KOPT-K1 (cell line): ENCODE measurements around the gene ADAMTS16.

Source experiments
- H3K27ac ChIP-seq: fragments of 200-600 bp; sonication (generic); 2 replicates; pipeline ENCODE4 v1.5.1; 2016; ENCODE audit warnings: antibody characterized with exemption, mild to moderate bottlenecking, low read depth, low read length; ENCODE audit not compliant: poor library complexity, severe bottlenecking
- H3K36me3 ChIP-seq: fragments of 200-600 bp; sonication (generic); 2 replicates; pipeline ENCODE4 v1.5.1; 2017; ENCODE audit warnings: antibody characterized with exemption, mild to moderate bottlenecking, low read length, moderate library complexity; ENCODE audit not compliant: insufficient read depth
- H3K9me3 ChIP-seq: fragments of 200-600 bp; sonication (generic); 2 replicates; pipeline ENCODE4 v1.5.1; 2017; ENCODE audit warnings: antibody characterized with exemption, low read length, mild to moderate bottlenecking; ENCODE audit not compliant: insufficient read depth, poor library complexity, severe bottlenecking

Gene ADAMTS16

GRCh38 chr5:5220901-5221631 is 80.9 kb downstream of the ADAMTS16 start:
- Histone ChIP-seq H3K9me3 (no peaks in the 10 kb centered on the region), H3K36me3 (no peaks in the 10 kb centered on the region), H3K27ac (no peak overlapping the region)

- Histone ChIP-seq H3K9me3 (no peaks in the 10 kb centered on the region), H3K36me3 (no peaks in the 10 kb centered on the region), H3K27ac (no peak overlapping the region)
These were observed 81.6 kb downstream of the ADAMTS16 start for GRCh38 chr5:5221724-5222123.

GRCh38 chr5:5231576-5231975 is 91.4 kb downstream of the ADAMTS16 start:
- Histone ChIP-seq H3K27ac (no peak overlapping the region), H3K36me3 (no peaks in the 10 kb centered on the region), H3K9me3 (no peaks in the 10 kb centered on the region)

GRCh38 chr5:5234912-5235311 is 94.8 kb downstream of the ADAMTS16 start:
- Histone ChIP-seq H3K36me3 (no peaks in the 10 kb centered on the region), H3K27ac (no peak overlapping the region), H3K9me3 (no peaks in the 10 kb centered on the region)

GRCh38 chr5:5235685-5236084 is 95.6 kb downstream of the ADAMTS16 start:
- no peaks in the 10 kb centered on the region for H3K9me3 ChIP-seq
- H3K27ac ChIP-seq: no peak overlapping the region

GRCh38 chr5:5239191-5239590 is 99.1 kb downstream of the ADAMTS16 start:
- no peaks in the 10 kb centered on the region for H3K36me3 ChIP-seq
- H3K9me3 ChIP-seq: no peaks in the 10 kb centered on the region
- H3K27ac ChIP-seq: no peak overlapping the region

More at GRCh38 chr5:5235685-5236084, 95.6 kb downstream of the ADAMTS16 start:
- H3K36me3 ChIP-seq: no peaks in the 10 kb centered on the region

- no peaks in the 10 kb centered on the region for H3K9me3 ChIP-seq
- no peak overlapping the region for H3K27ac ChIP-seq
- no peaks in the 10 kb centered on the region for H3K36me3 ChIP-seq
These were observed 100.1 kb downstream of the ADAMTS16 start for GRCh38 chr5:5240234-5240633.

GRCh38 chr5:5242056-5242455 is 101.9 kb downstream of the ADAMTS16 start:
- no peaks in the 10 kb centered on the region for H3K36me3 ChIP-seq

GRCh38 chr5:5246736-5247135 is 106.6 kb downstream of the ADAMTS16 start:
- Histone ChIP-seq H3K27ac (no peak overlapping the region), H3K9me3 (no peaks in the 10 kb centered on the region), H3K36me3 (no peaks in the 10 kb centered on the region)

More at GRCh38 chr5:5242056-5242455, 101.9 kb downstream of the ADAMTS16 start:
- Histone ChIP-seq H3K27ac (no peak overlapping the region), H3K9me3 (no peaks in the 10 kb centered on the region)

- H3K36me3 ChIP-seq: no peaks in the 10 kb centered on the region
- peaks cover 6% of the 10 kb centered on the region for H3K9me3 ChIP-seq
- H3K27ac ChIP-seq: no peak overlapping the region
These were observed 110.6 kb downstream of the ADAMTS16 start for GRCh38 chr5:5250758-5251157.

- H3K36me3 ChIP-seq: no peaks in the 10 kb centered on the region
These were observed 112.0 kb downstream of the ADAMTS16 start for GRCh38 chr5:5252106-5252505.

GRCh38 chr5:5257353-5257752 is 117.2 kb downstream of the ADAMTS16 start:
- Histone ChIP-seq H3K36me3 (no peaks in the 10 kb centered on the region), H3K9me3 (peaks cover 6% of the 10 kb centered on the region), H3K27ac (no peak overlapping the region)

More at GRCh38 chr5:5252106-5252505, 112.0 kb downstream of the ADAMTS16 start:
- H3K27ac ChIP-seq: no peak overlapping the region
- H3K9me3 ChIP-seq: peaks cover 6% of the 10 kb centered on the region

- Histone ChIP-seq H3K36me3 (no peaks in the 10 kb centered on the region), H3K9me3 (peaks cover 6% of the 10 kb centered on the region), H3K27ac (no peak overlapping the region)
These were observed 118.4 kb downstream of the ADAMTS16 start for GRCh38 chr5:5258564-5258963.

- no peaks in the 10 kb centered on the region for H3K36me3 ChIP-seq
- no peak overlapping the region for H3K27ac ChIP-seq
- H3K9me3 ChIP-seq: no peaks in the 10 kb centered on the region
These were observed 124.6 kb downstream of the ADAMTS16 start for GRCh38 chr5:5264727-5265126.

GRCh38 chr5:5266297-5266696 is 126.2 kb downstream of the ADAMTS16 start:
- no peak overlapping the region for H3K27ac ChIP-seq
- H3K9me3 ChIP-seq: no peaks in the 10 kb centered on the region
- H3K36me3 ChIP-seq: no peaks in the 10 kb centered on the region

GRCh38 chr5:5270161-5270560 is 130.0 kb downstream of the ADAMTS16 start:
- Histone ChIP-seq H3K36me3 (no peaks in the 10 kb centered on the region), H3K9me3 (no peaks in the 10 kb centered on the region), H3K27ac (no peak overlapping the region)
